NCI-H748 (cell line): ENCODE data around the gene KIAA1217.

ENCODE experiments used
- DNase-seq: peaks from one replicate; lab custom pipeline; 2025; ENCODE audit not compliant: unreplicated experiment; lab: John Stamatoyannopoulos, UW

Gene KIAA1217

DNA sequence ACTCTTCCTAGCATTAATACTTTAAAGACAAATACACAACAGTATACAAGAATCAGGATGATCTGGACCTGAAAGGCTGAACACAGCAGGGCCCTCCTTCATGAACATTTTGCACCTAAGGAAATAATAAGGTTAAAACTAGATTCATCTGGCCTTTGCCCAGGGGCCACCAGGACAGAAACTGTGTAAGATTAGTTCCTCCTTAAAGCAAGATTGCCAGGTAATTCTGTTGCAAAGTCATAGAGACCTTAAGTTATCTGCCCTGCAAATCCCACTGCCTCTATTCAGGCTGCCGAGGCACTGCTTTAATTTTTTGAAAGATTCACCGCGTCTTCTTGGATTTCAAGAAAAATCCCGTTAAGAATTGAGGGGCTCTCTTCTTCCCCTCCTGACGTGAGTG, 1.6 kb upstream of the KIAA1217 start:
- DNase-seq, result no peak

DNA sequence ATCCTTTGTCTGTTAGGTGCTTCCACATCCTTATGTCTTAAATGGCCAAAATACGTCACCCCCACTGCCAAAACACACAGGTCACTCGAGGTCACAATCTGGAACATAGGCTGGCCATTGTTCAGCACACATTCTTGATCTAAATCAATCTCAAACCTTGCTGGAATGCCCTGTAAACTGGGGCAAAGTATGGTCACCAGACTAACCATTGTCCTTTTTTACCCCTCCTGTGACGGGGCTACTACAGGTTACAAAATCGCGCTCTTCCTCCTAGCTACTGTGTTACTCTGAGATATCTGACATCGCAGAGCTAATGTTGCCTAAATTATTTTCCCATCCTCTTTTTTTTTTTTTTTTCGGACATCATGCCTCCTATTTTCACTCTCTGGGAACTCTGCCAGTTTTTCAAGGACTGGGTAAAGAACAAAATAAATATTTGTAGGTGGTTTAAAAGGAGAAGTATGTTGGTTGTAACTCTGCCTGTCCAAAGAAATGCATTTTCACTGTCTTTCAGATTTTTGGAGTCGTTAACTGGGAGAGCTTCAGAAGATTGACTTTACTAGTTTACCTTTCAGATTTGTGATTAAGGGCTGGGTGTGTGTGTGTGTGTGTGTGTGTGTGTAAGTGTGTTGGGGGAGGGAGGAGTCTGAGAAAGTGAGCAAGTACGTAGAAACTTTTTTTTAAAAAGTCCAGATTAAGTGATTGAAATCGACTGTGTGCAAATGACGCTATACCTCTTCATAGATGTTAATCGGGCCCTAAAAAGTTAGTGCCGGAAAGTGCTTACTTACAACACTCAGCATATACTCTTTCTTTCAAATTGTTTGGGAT, 942 bp upstream of the KIAA1217 start:
- DNase-seq, result peak; percentile 48

DNA sequence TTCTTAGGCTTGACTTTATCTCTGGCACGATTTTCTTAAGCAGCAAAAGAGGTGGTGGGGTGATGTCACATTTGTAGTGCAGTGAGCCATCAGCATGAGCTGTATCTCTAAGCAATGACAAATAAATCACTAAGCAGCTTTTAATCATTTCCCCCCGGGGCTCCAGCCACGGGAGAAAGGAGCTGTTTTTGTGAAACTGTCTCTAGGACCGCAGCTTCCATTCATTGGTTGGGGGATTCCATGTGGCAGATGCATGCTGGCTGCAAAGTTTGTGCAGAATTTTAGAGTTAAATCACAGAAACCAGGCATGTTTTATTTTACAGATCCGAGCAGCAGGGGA, 464 bp downstream of the KIAA1217 start:
- no peak for DNase-seq

- DNase-seq, result no peak
These were observed 1.1 kb downstream of the KIAA1217 start for GRCh38 chr10:24209946-24210491.

DNA sequence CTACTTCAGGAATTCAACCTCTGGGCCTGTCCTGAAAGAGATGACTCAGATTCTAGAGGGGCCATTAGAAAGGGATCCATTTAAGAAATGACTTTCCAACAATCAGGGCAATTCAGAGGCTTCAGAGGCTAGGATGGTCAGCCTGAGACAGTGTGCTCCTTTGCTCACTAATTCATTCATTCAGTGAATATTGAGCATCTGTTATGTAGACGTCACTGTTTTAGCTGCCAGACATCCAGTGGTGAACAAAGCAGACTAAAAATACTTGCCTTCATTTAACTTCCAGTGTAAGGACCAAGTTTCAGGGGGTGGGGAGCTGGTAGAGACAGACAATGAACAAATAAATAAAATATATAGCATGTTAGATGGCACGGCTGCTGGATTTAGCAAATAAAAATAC, 1.6 kb downstream of the KIAA1217 start:
- DNase-seq, result no peak

DNA sequence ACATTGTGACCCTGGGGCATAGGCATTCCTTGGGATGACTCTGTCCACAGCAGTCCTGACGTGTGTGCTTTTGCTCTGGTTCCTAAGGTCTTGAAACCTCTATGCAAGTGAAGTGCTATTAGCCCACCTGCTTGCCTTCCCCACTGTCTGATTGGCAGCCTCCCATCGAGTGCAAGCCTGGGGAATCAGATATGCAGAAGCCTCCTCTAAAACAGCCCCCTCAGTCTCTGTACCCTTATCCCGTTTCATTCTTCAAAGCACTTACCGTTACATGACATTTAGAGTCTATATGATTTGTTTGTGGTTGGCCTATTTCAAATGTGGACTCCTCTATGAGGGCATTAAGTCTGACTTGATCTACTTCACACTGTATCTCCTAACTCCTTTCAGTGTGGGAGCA, 4.3 kb downstream of the KIAA1217 start:
- no peak for DNase-seq

DNA sequence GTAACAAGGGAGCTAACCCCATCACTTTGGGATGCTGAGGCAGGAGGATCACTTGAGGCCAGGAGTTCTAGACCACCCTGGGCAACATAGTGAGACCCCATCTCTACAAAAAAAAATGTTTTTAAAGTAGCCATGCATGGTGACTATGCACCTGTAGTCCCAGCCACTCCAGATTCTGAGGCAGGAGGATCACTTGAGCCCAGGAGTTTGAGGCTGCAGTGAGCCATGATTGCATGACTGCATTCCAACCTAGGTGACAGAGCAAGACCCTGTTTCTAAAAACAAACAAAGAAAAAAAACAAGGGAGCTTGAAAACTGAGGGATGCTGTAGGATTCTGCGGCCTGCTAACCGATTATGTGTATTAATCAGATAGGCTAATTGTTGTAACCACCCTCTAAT, 4.9 kb downstream of the KIAA1217 start:
- no peak for DNase-seq

DNA sequence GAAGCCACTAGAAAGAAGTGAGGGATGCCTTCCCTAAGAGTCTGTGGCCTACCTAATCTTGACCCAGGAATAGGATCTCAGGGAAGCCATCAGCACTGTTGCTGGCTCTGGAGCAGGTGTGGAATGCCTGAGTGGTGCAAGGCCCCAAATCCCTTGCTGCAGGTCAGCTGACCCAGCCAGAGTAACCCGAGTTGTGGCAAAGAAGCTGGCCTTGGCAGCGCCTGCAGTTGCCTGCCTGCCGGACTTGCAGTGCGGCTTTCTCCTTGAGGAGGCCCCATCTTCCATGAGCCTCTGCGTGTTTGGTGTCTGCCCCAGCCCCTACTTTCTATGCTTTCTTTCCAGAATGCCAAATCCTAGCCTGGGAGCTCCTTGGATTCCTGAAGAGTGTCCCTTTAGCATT, 5.8 kb downstream of the KIAA1217 start:
- no peak for DNase-seq

DNA sequence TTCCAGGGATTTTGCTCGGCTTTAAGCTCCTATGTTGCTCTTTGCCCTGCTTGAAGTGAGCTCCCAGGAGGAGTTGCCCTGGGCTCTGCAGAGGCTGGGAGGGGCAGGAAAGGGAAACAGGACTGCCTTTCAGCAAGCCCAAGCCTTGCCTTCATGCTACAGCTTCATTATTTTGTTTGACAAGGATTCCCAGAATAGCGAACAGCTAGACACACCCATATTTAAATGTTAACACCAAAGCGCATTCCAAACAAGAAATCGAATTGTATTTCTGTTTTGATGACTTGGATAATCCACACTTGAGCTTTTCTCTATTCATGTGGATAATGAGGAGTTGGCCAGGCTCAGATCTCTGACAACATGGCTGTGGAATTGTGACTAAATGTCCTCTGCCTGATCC, 6.3 kb downstream of the KIAA1217 start:
- DNase-seq, result no peak

- DNase-seq, result no peak
These were observed 6.7 kb downstream of the KIAA1217 start for GRCh38 chr10:24215603-24216002.

DNA sequence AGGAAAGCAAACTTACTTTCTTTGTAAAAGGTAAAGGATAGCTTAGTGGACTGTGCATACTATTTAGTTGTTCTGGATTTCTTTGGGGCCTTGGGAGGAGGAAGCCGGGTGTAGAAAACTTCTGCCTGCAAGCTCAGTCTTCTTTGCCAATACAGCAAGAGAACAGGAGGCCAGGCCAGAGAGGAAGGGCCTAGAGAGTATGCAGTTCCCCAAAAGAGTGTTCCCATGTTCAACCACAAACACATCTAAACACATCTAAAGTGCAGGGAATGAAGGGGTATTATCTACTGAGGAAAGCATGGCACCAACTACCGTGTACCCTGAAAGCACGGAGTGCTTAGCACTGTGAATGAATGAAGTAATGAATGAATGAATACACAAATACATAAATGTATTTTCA, 11.0 kb downstream of the KIAA1217 start:
- DNase-seq, result no peak

DNA sequence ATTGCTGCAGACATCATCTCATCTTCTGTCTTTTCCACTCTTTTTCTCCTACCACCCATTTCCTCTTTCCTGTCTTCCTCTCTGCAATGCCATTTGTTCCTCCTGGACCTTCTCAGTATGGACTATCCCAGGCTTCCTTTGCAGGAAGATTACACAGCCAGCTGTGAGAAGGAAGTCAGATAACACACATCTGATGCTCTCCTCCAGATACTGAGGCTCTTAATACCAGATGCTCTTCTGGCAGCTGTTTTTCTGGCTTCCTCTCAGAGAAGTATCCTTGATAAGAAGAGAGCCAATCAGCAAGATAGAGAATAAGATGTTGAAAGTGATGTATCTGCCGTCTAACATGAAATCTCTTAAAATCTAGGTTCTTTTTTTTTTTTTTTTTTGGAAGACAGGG, 14.4 kb downstream of the KIAA1217 start:
- DNase-seq, result no peak

DNA sequence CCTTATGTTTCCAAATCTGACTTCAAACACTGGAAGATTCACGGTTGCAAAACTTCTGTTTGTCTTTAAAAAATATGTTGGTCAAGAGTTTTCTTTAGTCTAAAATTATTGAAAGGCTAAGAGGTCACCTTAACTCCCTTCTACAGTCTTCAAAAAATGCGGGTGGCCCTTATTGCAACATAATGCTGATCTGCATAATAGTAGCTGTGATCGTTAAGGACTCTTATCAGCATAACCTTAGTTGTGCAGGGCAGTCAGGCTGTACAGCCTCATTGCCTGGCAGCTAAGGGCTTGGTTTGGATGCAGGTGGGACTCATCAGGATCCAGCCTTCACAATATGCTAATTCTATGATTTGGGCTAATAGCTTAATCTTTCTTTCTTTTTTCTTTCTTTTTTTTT, 15.0 kb downstream of the KIAA1217 start:
- DNase-seq, result no peak

DNA sequence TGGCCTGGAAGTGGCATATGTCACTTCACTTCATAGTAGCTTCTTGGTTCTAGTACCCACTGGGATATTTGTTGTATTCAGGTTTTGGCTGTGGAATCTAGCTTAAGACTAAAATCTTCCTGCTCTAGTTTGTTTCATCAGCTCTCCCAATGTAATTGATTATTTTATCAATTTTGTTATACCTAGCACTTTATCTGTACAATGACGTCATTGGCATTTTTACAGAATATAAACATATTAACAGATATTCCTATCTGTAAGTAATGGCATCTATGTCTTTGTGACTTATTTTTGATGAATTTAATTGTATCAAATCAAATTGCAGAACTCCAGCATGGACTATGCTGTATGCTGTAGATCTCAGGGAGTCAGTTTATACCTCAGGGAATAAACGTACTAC, 19.7 kb downstream of the KIAA1217 start:
- DNase-seq, result no peak

- no peak for DNase-seq
These were observed 21.0 kb downstream of the KIAA1217 start for GRCh38 chr10:24229909-24230308.

DNA sequence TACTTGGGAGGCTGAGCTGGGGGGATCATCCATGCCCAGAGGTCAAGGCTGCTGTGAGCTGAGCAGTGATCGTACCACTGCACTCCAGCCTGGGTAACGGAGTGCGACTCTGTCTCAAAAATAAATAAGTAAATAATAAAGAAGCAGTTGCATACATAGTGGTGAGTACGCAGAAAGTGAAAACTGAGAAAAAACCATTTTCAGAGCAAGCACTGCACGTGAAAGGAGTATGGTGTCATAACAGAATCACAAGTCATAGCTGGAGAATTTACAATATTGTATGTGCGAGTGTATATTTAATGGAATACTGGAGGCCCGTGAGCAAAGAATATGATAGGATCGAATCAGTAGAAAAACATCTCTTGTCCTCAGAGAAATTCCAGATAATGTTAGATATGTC, 22.3 kb downstream of the KIAA1217 start:
- DNase-seq, result no peak

DNA sequence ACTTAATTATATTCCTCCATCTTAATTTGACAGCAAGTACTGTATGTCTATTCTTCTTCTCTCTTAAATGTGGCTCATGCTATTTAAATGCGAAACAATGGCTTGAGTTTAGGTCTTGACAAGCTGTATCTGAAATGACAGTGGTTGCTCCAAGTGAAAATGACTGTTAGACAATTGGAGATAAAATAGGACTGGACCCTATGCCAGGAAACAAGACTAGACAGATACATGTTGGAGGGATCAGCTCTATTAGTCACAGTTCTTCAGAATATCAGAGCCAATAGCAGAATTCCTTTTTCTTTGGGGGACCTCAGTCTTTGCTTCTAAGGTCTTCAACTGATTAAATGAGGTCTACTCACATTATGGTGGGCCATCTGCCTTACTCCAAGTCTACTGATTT, 25.8 kb downstream of the KIAA1217 start:
- no peak for DNase-seq

DNA sequence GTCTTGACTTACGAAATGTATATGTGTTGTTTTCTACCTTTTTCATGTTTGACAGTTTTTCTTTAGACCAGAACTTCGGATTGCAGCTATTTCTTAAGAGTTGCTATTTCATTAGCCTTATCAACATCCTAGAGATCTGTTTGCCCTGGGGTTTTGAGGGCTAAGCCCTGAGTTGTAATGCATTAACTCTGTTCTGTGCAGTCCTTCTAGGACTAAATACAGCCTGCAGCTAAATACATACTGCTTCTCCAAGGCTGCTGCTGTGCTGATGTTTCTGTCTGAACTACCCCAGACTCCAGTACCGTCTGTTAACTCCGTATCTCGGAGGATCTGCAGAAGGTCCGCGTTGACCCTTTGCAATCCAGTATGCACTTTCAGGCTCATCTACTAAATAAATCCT, 26.5 kb downstream of the KIAA1217 start:
- no peak for DNase-seq

DNA sequence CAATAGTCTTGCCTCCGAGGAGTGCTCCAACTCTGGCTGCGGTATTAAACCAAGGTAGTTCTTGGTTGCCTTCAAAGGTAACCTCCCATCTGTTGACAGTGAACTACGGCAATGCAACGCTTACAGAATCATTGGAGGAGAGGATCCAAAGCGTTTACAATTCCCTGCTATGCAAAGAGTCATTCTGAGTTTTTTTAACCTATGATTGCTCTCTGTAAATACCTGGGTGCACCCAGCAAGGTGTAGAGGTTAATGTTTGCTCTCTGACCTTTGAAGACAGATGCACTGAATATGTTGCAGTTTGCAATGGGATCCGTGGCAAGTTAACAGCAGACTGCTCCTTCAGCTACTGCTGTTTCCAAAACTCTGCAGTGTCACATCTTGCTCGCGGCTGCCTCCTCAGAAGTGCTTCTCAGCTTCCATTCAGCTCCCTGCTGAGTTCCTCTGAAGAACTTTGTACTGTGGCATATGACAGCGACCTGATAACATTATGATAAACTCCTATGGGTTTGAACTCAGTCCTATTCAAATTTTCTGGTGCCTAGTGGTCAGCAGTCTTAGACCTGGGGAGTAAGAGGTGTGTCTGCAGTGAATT, 29.0 kb downstream of the KIAA1217 start:
- no peak for DNase-seq

- DNase-seq, result peak; percentile 36
These were observed 29.7 kb downstream of the KIAA1217 start for GRCh38 chr10:24238519-24239247.

- no peak for DNase-seq
These were observed 30.5 kb downstream of the KIAA1217 start for GRCh38 chr10:24239289-24240040.
